ENCODE measurements around the gene TNFSF13. TPM values are rescaled to one million over a fixed set of nuclear protein-coding genes. Genes with fewer than 3 reads are reported as not detected.

Gene TNFSF13
- polyA plus RNA-seq, 1 donor from 2014 or later: 0.15 TPM

- Histone ChIP-seq H3K4me2 (ENCODE audit: low read length) (no peak overlapping the region), H3K9ac (ENCODE audit: low read length) (peak overlapping the region; percentile 78), H3K9me3 (ENCODE audit: low read length) (no peaks in the 10 kb centered on the region), H3K4me3 (ENCODE audit: low read length) (peak overlapping the region; percentile 69), H3K27me3 (ENCODE audit: insufficient read depth, low read depth, low read length) (no peaks in the 10 kb centered on the region), H4K20me1 (ENCODE audit: insufficient read depth) (no peaks in the 10 kb centered on the region), H3K79me2 (replicated peaks; ENCODE audit: insufficient read depth, low read length) (no peaks in the 10 kb centered on the region), H3K9me2 (ENCODE audit: insufficient read depth, low read length) (no peaks in the 10 kb centered on the region), H3F3A (ENCODE audit: insufficient read depth, low read length, poor library complexity, severe bottlenecking) (no peaks in the 10 kb centered on the region), H2AFZ (ENCODE audit: low read depth, low read length) (no peak overlapping the region), H3K36me3 (ENCODE audit: insufficient read depth, low read length) (no peaks in the 10 kb centered on the region), H3K27ac (ENCODE audit: low read length) (peak overlapping the region; percentile 90)
- TF ChIP-seq, protein P1, sequence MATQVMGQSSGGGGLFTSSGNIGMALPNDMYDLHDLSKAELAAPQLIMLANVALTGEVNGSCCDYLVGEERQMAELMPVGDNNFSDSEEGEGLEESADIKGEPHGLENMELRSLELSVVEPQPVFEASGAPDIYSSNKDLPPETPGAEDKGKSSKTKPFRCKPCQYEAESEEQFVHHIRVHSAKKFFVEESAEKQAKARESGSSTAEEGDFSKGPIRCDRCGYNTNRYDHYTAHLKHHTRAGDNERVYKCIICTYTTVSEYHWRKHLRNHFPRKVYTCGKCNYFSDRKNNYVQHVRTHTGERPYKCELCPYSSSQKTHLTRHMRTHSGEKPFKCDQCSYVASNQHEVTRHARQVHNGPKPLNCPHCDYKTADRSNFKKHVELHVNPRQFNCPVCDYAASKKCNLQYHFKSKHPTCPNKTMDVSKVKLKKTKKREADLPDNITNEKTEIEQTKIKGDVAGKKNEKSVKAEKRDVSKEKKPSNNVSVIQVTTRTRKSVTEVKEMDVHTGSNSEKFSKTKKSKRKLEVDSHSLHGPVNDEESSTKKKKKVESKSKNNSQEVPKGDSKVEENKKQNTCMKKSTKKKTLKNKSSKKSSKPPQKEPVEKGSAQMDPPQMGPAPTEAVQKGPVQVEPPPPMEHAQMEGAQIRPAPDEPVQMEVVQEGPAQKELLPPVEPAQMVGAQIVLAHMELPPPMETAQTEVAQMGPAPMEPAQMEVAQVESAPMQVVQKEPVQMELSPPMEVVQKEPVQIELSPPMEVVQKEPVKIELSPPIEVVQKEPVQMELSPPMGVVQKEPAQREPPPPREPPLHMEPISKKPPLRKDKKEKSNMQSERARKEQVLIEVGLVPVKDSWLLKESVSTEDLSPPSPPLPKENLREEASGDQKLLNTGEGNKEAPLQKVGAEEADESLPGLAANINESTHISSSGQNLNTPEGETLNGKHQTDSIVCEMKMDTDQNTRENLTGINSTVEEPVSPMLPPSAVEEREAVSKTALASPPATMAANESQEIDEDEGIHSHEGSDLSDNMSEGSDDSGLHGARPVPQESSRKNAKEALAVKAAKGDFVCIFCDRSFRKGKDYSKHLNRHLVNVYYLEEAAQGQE (IDR thresholded peaks at IDR 0.05; ENCODE audit: borderline replicate concordance): no peak
- TF ChIP-seq EZH2 (IDR thresholded peaks at IDR 0.05; ENCODE audit: borderline replicate concordance, insufficient read depth, low read length, poor library complexity, severe bottlenecking): no peak
- TF ChIP-seq POLR2AphosphoS5 (IDR thresholded peaks at IDR 0.05): no peak
- no peak for TF ChIP-seq SMC3 (conservative IDR thresholded peaks at IDR 0.05; ENCODE audit: poor library complexity)
- no peak for TF ChIP-seq MXI1 (conservative IDR thresholded peaks at IDR 0.05; ENCODE audit: poor library complexity, severe bottlenecking)
- no peak for TF ChIP-seq TAF1 (IDR thresholded peaks at IDR 0.05; ENCODE audit: low read depth)
- no peak for TF ChIP-seq CTCF (IDR thresholded peaks at IDR 0.05; ENCODE audit: poor library complexity, severe bottlenecking)
- no peak for TF ChIP-seq EP300 (conservative IDR thresholded peaks at IDR 0.05; ENCODE audit: poor library complexity, severe bottlenecking)
These were observed 24.1 kb downstream of the TNFSF13 start for GRCh38 chr17:7582396-7583252.

GRCh38 chr17:7583253-7584109 lies 24.9 kb downstream of the TNFSF13 start, which contains the start of gene MPDU1:
Gene MPDU1, plus strand, starts transcription at chr17:7583852. Its CDS starts 11 bp downstream, at chr17:7583863.
- H3K79me2 ChIP-seq (replicated peaks; ENCODE audit: insufficient read depth, low read length): no peaks in the 10 kb centered on the region
- peak within 1 kb of the TSS; percentile 7 for H2AFZ ChIP-seq (ENCODE audit: low read depth, low read length)

More at GRCh38 chr17:7583253-7584109, 24.9 kb downstream of the TNFSF13 start, which contains the start of gene MPDU1:
- peak within 1 kb of the TSS; percentile 52 for H3K4me2 ChIP-seq (ENCODE audit: low read length)
- no peaks in the 10 kb centered on the region for H4K20me1 ChIP-seq (ENCODE audit: insufficient read depth)
- peak within 1 kb of the TSS; percentile 90 for H3K27ac ChIP-seq (ENCODE audit: low read length)
- no peaks in the 10 kb centered on the region for H3F3A ChIP-seq (ENCODE audit: insufficient read depth, low read length, poor library complexity, severe bottlenecking)
- no peaks in the 10 kb centered on the region for H3K9me2 ChIP-seq (ENCODE audit: insufficient read depth, low read length)
- TF ChIP-seq RAD21 (conservative IDR thresholded peaks at IDR 0.05) (no peak), EZH2 (IDR thresholded peaks at IDR 0.05; ENCODE audit: borderline replicate concordance, insufficient read depth, low read length, poor library complexity, severe bottlenecking) (no peak), EP300 (conservative IDR thresholded peaks at IDR 0.05; ENCODE audit: poor library complexity, severe bottlenecking) (no peak), MXI1 (conservative IDR thresholded peaks at IDR 0.05; ENCODE audit: poor library complexity, severe bottlenecking) (peak; percentile 98), CTCF (IDR thresholded peaks at IDR 0.05; ENCODE audit: poor library complexity, severe bottlenecking) (peak; percentile 12), POLR2AphosphoS5 (IDR thresholded peaks at IDR 0.05) (peak; percentile 79), SMC3 (conservative IDR thresholded peaks at IDR 0.05; ENCODE audit: poor library complexity) (no peak), TAF1 (IDR thresholded peaks at IDR 0.05; ENCODE audit: low read depth) (peak; percentile 95)
- TF ChIP-seq, protein P1 (IDR thresholded peaks at IDR 0.05; ENCODE audit: borderline replicate concordance): peak; percentile 94
- no peaks in the 10 kb centered on the region for H3K27me3 ChIP-seq (ENCODE audit: insufficient read depth, low read depth, low read length)
- peak within 1 kb of the TSS; percentile 69 for H3K4me3 ChIP-seq (ENCODE audit: low read length)
- H3K9me3 ChIP-seq (ENCODE audit: low read length): no peaks in the 10 kb centered on the region
- H3K9ac ChIP-seq (ENCODE audit: low read length): peak within 1 kb of the TSS; percentile 78
- no peaks in the 10 kb centered on the region for H3K36me3 ChIP-seq (ENCODE audit: insufficient read depth, low read length)
